MM.1S (cell line): ENCODE measurements around the gene YBEY.

Experiments used
- DNase-seq: peaks from one replicate; pipeline ENCODE4 v3.0.0-alpha.2; 2015
- H2AFZ ChIP-seq: fragments of 300-600 bp; sonication (generic); 2 replicates; pipeline ENCODE4 v1.6.0; 2016; ENCODE audit warnings: antibody characterized with exemption, low read length
- H3F3A ChIP-seq: fragments of 300-600 bp; sonication (generic); 2 replicates; pipeline ENCODE4 v1.6.1; 2016; ENCODE audit warnings: mild to moderate bottlenecking, antibody characterized with exemption, low read length, moderate library complexity, mixed read lengths; ENCODE audit not compliant: insufficient read depth
- H3K27ac ChIP-seq: fragments of 300-600 bp; sonication (generic); 2 replicates; pipeline ENCODE4 v1.5.1; 2016; ENCODE audit warnings: mild to moderate bottlenecking, low read length
- H3K27me3 ChIP-seq: fragments of 300-600 bp; sonication (generic); replicated peaks from 2 replicates; pipeline ENCODE4 v1.6.0; 2016; ENCODE audit warnings: low read length; ENCODE audit not compliant: insufficient read depth
- H3K36me3 ChIP-seq: fragments of 300-600 bp; sonication (generic); replicated peaks from 2 replicates; pipeline ENCODE4 v1.6.1; 2016; ENCODE audit warnings: mild to moderate bottlenecking, low read length, mixed read lengths; ENCODE audit not compliant: insufficient read depth
- H3K4me1 ChIP-seq: fragments of 300-600 bp; sonication (generic); 2 replicates; pipeline ENCODE4 v1.6.1; 2016; ENCODE audit warnings: low read length, mixed read lengths
- H3K4me2 ChIP-seq: fragments of 300-600 bp; sonication (generic); 2 replicates; pipeline ENCODE4 v1.6.0; 2016; ENCODE audit warnings: low read depth, low read length
- H3K4me3 ChIP-seq: fragments of 300-600 bp; sonication (generic); 2 replicates; pipeline ENCODE4 v1.5.1; 2016; ENCODE audit warnings: low read length, mixed read lengths
- H3K79me2 ChIP-seq: fragments of 300-600 bp; sonication (generic); 2 replicates; pipeline ENCODE4 v1.6.1; 2016; ENCODE audit warnings: mixed run types, low read length, mixed read lengths
- H3K9ac ChIP-seq: fragments of 300-600 bp; sonication (generic); 2 replicates; pipeline ENCODE4 v1.6.1; 2016; ENCODE audit warnings: low read length, mixed read lengths
- H3K9me2 ChIP-seq: fragments of 300-600 bp; sonication (generic); replicated peaks from 2 replicates; pipeline ENCODE4 v1.6.1; 2016; ENCODE audit warnings: mild to moderate bottlenecking, low read length, mixed read lengths; ENCODE audit not compliant: insufficient read depth
- H3K9me3 ChIP-seq: fragments of 300-600 bp; sonication (generic); replicated peaks from 2 replicates; pipeline ENCODE4 v1.6.1; 2016; ENCODE audit warnings: mild to moderate bottlenecking, low read length, mixed read lengths; ENCODE audit not compliant: insufficient read depth
- H4K20me1 ChIP-seq: fragments of 300-600 bp; sonication (generic); 2 replicates; pipeline ENCODE4 v1.6.1; 2016; ENCODE audit warnings: mild to moderate bottlenecking, low read length, moderate library complexity, mixed read lengths; ENCODE audit not compliant: insufficient read depth
- EZH2 ChIP-seq: fragments of 300-600 bp; sonication (generic); optimal IDR thresholded peaks from 2 replicates; pipeline ENCODE3; 2017; ENCODE audit warnings: low read depth, mild to moderate bottlenecking, antibody characterized with exemption, low read length, mixed read lengths
- EZH2phosphoT487 ChIP-seq: fragments of 300-600 bp; sonication (generic); IDR thresholded peaks from 2 replicates; pipeline ENCODE4 v1.6.1; 2018; ENCODE audit warnings: antibody characterized with exemption, low read length
- TF ChIP-seq, protein P1 (sequence below): fragments of 300-600 bp; sonication (generic); IDR thresholded peaks from 2 replicates; pipeline ENCODE4 v1.5.1; 2016; ENCODE audit warnings: antibody characterized with exemption, low read length, mixed read lengths

Gene YBEY

DNA sequence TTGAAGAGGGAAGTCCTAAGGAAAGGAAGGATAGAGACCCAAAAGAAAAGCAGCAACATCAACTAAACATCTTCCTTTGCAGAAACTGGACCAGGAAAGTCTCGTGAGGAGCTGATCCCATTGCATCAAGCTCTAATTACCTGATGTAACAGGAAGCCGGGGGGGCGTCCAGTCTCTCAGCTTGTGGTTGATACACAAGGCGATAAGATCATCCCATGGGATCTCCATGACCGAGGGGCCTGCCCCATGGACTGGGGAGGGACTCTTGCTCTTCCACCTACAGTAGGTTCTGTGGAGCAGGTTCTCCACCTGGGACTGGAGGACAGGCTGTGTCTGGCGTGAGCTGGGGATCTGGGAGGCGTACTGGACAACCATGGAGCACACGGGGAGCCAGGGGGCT lies 42.8 kb upstream of the YBEY start:
- H3K9ac ChIP-seq = no peak overlapping the region
- no peaks in the 10 kb centered on the region for H3K9me2 ChIP-seq
- TF ChIP-seq, protein P1, sequence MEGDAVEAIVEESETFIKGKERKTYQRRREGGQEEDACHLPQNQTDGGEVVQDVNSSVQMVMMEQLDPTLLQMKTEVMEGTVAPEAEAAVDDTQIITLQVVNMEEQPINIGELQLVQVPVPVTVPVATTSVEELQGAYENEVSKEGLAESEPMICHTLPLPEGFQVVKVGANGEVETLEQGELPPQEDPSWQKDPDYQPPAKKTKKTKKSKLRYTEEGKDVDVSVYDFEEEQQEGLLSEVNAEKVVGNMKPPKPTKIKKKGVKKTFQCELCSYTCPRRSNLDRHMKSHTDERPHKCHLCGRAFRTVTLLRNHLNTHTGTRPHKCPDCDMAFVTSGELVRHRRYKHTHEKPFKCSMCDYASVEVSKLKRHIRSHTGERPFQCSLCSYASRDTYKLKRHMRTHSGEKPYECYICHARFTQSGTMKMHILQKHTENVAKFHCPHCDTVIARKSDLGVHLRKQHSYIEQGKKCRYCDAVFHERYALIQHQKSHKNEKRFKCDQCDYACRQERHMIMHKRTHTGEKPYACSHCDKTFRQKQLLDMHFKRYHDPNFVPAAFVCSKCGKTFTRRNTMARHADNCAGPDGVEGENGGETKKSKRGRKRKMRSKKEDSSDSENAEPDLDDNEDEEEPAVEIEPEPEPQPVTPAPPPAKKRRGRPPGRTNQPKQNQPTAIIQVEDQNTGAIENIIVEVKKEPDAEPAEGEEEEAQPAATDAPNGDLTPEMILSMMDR = no peak
- TF ChIP-seq EZH2 (no peak), EZH2phosphoT487 (no peak)
- H3K27me3 ChIP-seq = no peaks in the 10 kb centered on the region
- no peak for DNase-seq
- H3K27ac ChIP-seq = no peak overlapping the region
- no peaks in the 10 kb centered on the region for H3F3A ChIP-seq
- H3K9me3 ChIP-seq = no peaks in the 10 kb centered on the region
- 0 out of 2 replicates have a peak, but pooled peaks cover 5% of the 10 kb centered on the region for H3K79me2 ChIP-seq
- H3K4me1 ChIP-seq = no peaks in the 10 kb centered on the region
- no peak overlapping the region for H2AFZ ChIP-seq
- H4K20me1 ChIP-seq = no peaks in the 10 kb centered on the region
- no peak overlapping the region for H3K4me2 ChIP-seq
- no peak overlapping the region for H3K4me3 ChIP-seq
- H3K36me3 ChIP-seq = peaks cover 31% of the 10 kb centered on the region

DNA sequence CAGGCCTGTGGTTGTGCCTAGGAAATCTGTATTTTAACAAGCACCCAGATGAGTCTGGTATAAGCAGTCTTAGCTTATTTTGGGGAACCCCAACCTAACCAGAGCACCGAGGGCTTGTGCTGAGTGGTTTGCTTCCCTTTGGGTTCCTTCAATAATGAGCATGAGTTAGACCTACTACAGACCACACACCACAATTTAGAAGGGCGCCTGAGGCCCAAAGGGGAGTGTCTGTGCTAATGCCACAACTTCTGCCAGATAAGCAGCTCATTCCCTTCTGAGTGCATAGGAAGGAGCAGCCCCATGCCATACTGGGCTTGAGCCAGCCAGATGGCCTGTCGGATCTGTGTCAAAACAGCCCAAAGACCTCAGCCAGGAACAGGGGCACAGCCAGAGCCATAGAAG lies 42.2 kb upstream of the YBEY start:
- Histone ChIP-seq H3K27ac (no peak overlapping the region), H3K4me2 (no peak overlapping the region), H3K27me3 (no peaks in the 10 kb centered on the region), H3K36me3 (peaks cover 29% of the 10 kb centered on the region), H3K4me1 (no peaks in the 10 kb centered on the region), H3K79me2 (0 out of 2 replicates have a peak, but pooled peaks cover 5% of the 10 kb centered on the region), H2AFZ (no peak overlapping the region), H3K9me3 (no peaks in the 10 kb centered on the region), H4K20me1 (no peaks in the 10 kb centered on the region), H3K4me3 (no peak overlapping the region), H3K9me2 (no peaks in the 10 kb centered on the region), H3K9ac (no peak overlapping the region), H3F3A (no peaks in the 10 kb centered on the region)
- TF ChIP-seq, protein P1 = no peak
- TF ChIP-seq EZH2 (no peak), EZH2phosphoT487 (no peak)
- DNase-seq = no peak

DNA sequence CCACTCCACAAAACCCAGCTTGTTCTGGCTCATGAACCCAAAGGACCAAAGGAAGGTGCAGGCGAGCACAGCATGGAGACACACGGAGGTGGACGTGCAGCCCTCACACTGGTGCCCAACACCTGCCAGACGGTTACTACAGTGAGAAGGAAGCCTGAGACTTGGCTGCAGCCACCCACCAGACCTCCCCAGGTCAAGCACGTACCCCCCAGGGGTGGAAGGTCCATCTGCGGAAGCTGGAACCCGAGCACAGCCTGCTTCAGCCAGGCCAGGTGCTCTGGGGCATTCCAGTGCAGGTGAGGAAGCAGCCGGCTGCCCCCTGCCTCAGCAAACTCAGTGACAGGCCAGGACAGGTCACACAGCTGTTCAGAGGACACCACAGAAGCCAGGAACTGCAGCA lies 41.5 kb upstream of the YBEY start:
- H3K9me3 ChIP-seq = no peaks in the 10 kb centered on the region
- peaks cover 28% of the 10 kb centered on the region for H3K36me3 ChIP-seq
- H3K79me2 ChIP-seq = 0 out of 2 replicates have a peak, but pooled peaks cover 5% of the 10 kb centered on the region
- H2AFZ ChIP-seq = no peak overlapping the region
- H3K9ac ChIP-seq = no peak overlapping the region
- no peaks in the 10 kb centered on the region for H3K9me2 ChIP-seq
- DNase-seq = no peak
- no peaks in the 10 kb centered on the region for H3F3A ChIP-seq
- H3K4me1 ChIP-seq = no peaks in the 10 kb centered on the region
- no peak overlapping the region for H3K4me3 ChIP-seq
- TF ChIP-seq, protein P1 = no peak
- TF ChIP-seq EZH2 (no peak), EZH2phosphoT487 (no peak)
- H3K27ac ChIP-seq = no peak overlapping the region
- no peak overlapping the region for H3K4me2 ChIP-seq
- H4K20me1 ChIP-seq = no peaks in the 10 kb centered on the region
- H3K27me3 ChIP-seq = no peaks in the 10 kb centered on the region
